GM21423 (cell line): ENCODE measurements around the gene STIM1.
"Not testable (repeated sequence)": the region's sequence is repeated elsewhere in the genome, so short reads cannot be mapped to it uniquely, and the experiment has no call there.

Experiments
- ATAC-seq: cut with Tn5 transposase; IDR thresholded peaks from one replicate; pipeline ENCODE4 v1.9.1; 2021; ENCODE audit warnings: mild to moderate bottlenecking, moderate library complexity; ENCODE audit not compliant: unreplicated experiment

Gene STIM1

DNA sequence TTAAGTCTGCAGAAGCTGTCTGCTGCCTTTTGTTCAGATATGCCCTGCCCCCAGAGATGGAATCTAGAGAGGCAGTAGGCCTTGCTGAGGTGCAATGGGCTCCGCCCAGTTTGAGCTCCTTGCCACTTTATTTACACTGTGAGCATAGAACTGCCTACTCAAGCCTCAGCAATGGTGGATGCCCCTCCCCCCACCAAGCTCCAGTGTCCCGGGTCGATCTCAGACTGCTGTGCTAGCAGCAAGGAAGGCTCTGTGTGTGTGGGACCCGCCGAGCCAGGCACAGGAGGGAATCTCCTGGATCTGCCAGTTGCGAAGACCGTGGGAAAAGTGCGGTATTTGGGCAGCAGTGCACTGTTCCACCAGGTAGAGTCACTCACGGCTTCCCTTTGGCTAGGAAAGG lies 161.1 kb downstream of the STIM1 start:
- ATAC-seq: not testable (repeated sequence)

DNA sequence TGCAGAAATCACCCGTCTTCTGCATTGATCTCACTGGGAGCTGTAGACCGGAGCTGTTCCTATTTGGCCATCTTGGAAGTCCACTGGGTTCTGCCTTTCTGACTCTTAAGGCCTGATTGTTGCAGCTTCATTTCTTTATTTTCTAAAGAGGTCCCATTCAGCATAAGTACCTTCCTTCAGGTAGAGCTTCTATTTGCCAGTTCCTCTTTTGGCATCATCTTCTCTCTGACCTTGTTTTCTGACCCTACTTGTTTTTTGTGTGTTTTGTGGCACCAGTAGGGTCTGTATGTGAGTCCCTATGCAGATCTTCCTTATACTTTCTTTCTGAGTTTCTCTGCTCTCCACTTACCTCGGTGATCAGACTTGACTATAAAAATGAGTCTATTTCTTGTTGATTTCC lies 161.7 kb downstream of the STIM1 start:
- ATAC-seq: no peak

DNA sequence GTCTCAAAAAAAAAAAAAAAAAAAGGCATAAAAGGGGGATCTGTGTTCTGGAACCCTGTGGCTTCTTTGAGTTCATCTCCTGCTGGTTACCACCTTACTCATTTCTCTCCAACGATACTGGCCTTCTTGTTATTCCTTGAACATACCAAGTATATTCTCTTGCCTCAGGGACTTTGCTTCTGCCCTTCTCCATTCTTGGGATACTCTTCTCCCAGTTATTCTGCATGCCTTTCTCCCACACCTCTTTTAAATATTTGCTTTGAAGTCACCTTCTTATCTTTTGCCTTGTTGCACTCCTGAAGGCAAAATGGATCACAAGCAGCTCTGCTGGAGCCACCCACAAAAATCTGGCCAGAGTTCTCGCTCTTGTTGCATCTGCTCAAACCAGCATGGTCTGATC lies 163.2 kb downstream of the STIM1 start:
- no peak for ATAC-seq

DNA sequence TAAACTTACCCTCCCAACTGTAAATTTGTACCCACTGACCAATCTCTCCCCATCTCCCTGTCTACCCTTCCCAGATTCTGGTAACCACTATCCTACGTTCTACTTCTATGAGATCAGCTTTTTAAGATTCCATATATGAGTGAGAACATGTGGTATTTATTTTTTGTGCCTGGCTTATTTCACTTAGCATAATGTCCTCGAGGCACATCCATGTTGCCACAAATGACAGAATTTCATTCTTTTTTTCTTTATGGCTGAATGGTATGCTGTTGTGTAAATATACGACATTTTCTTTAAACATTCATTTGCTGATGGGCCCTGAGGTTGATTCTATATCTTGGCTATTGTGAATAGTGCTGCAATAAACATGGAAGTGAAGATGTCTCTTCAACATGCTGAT lies 164.4 kb downstream of the STIM1 start:
- ATAC-seq: no peak

DNA sequence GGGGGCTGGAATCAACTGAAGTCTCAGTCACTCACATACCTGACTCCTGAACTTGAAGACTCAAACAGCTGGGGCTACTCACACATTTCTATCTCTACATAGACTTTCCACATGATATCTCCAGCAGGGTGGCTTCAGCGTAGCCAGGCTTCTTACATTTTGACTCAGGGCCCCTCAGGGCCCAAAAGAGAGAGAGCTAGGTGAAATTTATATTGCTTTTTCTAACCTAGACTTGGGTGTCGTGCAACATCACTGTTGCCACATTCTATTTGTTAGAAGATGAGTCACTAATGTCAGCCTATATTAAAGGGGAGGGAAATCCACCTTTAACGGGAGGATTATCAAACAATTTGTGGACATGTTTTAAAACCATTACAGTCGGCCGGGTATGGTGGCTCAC lies 167.2 kb downstream of the STIM1 start:
- ATAC-seq: no peak

DNA sequence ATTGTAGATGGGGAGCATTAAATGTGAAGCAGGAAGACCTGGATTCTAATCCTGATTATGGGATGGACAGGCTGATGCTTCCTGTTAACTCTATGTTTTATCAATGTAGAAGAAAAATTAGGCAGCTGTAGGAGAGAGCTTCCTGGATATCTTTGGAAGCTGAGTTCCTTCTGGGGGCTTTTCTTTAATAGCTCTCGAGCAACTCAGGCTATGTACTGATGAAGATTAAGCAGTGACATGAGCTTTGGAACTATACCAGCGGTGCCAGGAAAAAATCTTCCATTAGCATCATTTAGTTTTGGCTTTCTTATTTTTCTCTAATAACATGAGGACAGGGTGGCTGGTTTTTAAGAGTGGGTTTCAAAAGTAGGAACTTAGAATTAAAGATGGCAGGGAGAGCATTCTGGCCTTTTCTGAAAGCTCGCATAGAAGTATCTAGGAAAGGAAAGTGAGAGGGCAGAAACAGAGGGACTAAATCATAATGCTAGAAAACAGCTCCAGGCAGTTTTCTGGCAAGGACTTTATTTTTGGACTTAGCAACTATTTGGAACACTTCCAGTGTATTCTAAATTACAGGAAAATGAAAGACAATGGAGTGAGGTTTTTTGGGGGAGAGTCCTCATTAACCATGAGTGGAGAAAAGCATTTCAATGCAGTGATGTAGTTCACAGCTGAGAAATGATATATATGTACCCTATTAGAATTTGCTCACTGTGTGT lies 169.9 kb downstream of the STIM1 start:
- ATAC-seq: no peak

DNA sequence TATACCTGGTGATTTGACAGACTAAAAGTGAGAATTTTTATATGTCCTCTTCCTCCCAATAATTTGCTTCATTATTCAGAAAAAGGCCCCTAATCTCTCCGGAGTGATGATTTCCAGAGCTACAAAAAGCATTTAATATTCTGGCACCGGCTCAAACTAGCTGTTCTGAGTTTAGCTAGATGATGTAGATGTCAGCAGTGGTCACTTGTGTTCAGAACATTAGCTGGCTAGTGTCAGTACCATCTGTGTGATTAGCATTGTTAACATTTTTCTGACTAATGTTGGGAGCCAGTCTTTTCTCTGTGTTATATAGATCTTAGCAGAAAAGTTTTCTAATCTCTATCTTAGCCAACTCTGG lies 170.5 kb downstream of the STIM1 start:
- ATAC-seq: no peak

DNA sequence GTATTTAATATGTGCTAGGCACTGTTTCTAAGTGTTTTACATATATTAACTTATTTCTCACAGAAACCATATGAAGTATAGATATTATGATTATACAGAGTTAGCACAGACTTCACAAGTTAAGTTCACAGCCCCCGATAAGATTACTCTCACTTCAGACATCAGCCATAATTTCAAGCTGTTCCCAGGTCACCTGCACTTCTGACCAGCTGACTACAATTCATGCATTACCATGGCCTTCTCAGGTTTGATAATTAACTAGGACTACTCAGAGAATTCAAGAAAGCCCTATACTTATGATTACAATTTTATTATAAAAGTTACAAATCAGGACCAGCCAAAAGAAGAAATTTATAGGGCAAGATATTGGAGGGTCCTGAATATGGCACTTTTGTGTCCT lies 170.9 kb downstream of the STIM1 start:
- no peak for ATAC-seq

DNA sequence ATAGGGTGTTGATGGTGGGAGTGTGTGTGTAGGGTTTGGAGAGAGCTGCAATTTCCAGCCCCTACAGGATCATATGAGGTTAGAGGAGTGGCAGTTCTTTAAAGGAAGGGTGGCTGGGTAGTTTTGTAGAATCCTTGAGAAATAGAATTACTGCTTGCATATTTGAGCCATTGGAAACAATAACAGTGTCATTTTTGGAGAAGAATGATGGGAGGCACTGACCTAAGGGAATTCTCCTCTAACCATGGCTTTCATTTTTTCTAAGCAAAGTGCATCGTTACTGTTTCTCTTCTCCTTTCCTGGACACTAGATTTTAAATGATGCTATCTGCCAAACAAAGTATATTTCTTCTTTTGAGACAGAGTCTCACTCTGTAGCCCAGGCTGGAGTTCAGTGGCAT lies 172.3 kb downstream of the STIM1 start:
- ATAC-seq: no peak

DNA sequence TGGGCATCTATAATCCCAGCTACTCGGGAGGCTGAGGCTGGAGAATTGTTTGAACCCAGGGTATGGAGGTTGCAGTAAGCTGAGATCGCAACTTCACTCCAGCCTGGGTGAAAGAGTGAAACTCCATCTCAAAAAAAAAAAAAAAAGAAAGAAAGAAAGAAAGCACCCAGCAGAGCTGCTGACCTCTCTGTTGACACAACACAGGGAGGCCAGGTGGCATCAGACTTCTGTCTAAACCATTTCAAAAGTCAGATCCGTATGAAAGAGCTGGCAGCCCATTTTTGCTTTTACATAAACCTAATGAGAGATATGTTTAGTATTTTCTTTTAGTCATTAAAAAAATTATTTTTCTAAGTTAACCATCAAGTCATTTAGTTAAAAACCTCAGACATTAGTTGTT lies 174.7 kb downstream of the STIM1 start:
- no peak for ATAC-seq

DNA sequence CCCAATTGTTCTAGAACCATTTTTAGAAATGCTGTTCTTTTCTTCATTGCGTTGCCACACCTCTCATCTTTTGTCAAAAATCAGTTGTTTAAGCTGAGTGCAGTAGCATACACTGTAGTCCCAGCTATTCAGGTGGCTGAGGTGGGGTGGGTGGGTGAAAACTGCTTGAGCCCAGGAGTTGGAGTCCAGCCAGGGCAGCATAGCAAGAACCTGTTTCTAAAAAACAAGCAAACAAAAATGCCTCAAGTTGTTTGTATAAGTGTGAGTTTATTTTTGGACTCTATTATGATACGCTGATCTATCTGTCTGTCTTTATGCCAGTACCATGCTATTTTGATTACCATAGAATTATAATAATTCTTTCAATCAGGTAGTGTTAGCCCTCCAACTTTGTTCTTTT lies 176.6 kb downstream of the STIM1 start:
- no peak for ATAC-seq

DNA sequence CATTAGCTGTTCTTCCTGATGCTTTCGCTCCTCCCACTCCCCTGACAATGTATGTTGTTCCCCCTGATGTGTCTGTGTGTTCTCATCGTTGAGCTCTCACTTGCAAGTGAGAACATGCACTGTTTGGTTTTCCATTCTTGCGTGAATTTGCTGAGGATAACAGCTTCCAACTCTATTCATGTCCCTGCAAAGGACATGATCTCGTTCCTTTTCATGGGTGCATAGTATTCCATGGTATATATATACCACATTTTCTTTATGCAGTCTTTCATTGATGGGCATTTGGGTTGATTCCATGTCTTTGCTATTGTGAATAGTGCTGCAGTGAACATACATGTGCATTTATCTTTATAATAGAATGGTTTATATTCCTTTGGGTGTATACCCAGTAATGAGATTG lies 180.5 kb downstream of the STIM1 start:
- no peak for ATAC-seq

DNA sequence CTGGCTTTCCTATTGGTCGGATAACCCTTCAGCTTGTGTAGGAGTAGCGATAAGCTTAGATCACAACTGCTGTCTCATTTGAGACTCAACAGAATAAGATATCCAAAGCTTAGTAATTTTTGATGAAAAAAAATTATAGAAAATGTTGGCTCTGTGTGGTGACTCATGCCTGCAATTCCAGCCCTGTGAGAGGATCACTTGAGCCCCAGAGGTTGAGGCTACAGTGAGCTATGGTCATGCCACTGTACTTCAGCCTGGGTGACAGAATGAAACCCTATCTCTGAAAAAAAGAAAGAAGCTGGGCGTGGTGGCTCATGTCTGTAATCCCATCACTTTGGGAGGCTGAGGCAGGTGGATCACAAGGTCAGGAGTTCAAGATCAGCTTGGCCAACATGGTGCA lies 183.5 kb downstream of the STIM1 start:
- ATAC-seq: no peak

DNA sequence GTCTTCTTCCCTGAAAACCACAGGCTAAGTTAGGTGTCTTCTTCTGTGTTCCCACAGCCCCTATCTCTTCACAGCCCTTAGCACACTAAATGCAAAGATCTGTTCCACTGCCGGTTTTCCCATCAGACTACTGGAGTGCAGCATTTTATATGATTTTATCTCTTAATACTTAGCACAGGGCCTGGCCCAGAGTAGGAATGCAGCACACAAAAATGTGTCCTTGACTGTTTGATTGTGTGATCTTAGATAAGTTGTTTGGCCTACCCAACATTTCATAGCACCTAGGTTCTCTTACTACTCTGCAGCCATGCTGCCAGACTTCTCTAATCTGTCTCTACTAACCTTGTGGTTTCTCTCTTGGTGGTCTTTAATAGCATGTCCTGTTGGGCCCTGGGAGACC lies 185.0 kb downstream of the STIM1 start:
- no peak for ATAC-seq

DNA sequence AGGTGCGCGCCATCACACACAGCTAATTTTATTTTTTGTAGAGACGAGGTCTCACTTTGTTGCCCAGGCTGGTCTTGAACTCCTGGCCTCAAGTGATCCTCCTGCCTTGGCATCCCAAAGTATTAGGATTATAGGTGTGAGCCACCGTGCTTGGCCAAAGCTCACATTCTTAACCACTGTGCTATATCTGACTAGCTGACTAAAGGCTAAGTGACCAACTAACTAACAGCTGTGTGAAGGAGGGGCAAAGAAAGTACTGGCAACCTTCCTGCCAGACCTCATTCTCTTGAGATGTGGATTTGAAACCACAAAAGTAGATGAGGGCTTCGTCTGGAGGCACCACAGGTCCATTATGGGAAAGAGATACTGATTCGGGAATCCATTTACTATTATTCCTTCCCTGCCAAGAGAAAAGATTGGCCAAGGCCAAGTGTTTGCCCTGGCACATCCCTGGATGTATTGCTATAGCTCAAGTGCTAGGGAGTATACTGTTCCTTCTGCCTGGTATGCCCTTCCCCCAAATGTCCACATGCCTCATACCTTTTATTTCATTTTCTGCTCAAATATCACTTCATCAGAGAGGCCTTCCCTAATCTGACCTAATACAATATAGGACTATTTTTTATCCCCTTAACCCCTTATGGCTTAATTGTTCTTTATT lies 186.4 kb downstream of the STIM1 start:
- no peak for ATAC-seq

DNA sequence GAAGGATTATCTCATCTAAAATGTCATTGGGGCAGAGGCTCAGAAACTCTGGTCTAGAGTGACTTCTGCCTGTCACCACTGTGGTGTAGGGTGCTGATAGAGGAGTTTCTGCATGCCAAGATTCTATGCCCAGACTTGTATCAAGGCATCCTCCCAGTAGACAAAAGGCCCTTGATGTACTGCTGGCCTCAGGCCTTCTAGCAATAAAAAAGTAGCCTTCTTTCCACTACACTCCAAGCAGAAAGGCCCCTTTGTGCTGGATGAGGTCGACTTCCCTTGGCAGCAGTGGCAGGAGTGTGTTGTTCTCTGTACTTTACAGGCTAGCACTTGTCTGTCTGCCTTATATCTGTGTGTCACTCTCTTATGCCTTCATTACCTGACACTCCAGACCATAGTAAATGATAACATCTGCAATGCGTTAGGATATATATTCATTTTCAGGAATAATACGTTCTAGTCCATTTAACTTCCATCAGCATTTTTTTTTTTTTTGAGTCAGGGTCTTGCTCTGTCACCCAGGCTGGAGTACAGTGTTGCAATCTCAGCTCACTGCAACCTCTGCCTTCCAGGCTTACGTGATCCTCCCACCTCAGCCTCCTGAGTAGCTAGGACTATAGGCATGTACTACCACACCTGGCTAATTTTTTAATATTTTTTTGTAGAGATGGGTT lies 189.6 kb downstream of the STIM1 start:
- no peak for ATAC-seq

DNA sequence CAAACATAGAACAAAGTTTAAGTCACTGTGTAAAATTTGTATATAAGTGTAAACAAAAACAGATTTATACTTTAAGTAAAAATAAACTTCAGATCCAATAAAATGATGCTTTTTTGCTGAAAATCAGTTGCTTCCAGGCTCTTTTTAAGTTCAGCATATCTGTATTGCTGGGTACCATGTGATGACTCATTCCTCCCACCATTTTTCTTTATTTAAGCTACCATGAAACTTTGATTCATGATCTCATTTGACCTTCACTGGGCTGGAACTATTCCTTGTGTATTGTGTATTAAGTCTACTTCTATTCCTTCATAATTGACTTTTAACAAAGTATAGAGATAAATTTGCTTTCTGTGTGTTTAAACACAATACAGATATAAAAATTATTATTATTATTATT lies 192.9 kb downstream of the STIM1 start:
- ATAC-seq: no peak

DNA sequence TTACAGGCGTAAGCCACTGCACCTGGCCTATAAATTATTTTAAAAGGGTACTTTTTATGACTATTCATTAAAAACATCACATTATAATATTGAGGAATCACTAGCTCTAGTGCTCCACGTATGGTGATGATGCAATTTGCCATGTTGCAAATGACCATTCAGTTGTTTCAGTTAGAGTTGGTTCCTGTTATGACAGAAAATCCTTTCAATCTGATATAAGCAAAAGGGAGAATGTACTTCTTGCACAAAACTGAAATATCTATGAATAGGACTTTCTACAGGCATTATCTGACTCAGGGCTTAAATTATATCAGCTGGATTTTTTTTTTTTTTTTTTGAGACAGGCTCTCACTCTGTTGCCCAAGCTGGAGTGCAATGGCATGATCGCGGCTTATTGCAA lies 193.5 kb downstream of the STIM1 start:
- ATAC-seq: no peak

DNA sequence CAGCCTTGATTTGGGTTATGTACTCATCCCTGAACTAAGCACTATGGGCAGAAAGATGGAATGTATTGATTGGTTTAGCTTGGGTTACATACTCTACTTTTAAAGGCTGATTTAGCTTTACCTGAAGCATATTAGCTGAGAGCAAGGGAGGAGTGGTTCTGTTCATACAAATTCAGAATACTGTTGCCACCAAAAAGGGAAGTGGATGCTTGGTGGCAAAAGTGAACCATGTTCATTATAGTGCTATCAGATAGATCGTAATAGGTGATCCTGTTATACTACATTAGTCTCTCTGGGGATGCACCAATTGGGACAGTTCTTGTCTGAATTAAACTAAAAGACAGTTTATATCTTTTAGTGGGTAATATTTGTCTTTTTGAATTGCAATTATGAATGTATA lies 194.7 kb downstream of the STIM1 start:
- ATAC-seq: no peak

DNA sequence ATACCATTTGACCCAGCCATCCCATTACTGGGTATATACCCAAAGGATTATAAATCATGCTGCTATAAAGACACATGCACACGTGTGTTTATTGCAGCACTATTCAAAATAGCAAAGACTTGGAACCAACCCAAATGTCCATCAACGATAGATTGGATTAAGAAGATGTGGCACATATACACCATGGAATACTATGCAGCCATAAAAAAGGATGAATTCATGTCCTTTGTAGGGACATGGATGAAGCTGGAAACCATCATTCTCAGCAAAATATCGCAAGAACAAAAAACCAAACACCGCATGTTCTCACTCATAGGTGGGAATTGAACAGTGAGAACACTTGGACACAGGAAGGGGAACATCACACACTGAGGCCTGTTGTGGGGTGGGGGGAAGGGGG lies 197.7 kb downstream of the STIM1 start:
- ATAC-seq: not testable (repeated sequence)

DNA sequence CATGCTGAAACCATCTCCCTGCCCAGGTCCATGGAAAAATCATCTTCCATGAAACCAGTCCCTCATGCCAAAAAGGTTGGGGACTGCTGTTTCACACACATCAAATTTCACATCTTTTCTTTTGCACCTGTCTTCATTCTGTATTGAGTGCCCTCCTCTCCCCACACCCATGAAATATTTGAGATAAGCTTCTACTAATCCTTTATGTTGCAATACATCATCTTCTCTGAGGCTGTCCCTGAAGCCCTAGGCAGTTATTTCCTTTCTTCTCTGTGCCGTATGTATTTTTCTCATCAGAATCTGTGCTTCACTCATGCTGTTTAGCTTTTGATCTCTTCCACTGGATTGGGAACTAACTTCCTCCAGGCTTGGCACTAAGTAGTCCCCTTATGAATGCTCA lies 199.2 kb downstream of the STIM1 start:
- ATAC-seq: no peak

DNA sequence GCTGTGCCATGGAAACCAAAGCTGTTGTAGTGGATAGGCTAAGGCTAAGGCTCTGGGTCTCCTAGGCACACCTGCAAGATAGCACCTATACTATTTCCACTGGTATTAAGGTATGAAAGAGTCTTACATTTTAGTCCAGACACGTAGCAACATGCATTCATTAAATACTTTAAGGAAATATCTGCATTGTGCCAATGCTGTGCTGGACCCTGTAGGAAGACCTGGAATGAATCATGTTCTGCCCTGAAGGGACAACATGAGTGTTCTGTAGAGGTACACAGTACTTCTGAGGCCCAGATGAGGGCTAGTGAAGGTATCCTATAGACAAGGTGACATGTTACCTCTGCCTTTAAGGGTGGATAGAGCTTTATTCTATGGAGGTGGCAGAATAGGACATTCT lies 204.0 kb downstream of the STIM1 start:
- no peak for ATAC-seq
